K562 (cell line): ENCODE measurements around the gene HHLA2. TPM values are rescaled to one million over a fixed set of nuclear protein-coding genes. Genes with fewer than 3 reads are reported as not detected.

ENCODE experiments used
- ATAC-seq: fragments of 200-7000 bp; cut with Tn5 transposase; 3 replicates; pipeline ENCODE4 v1.9.1; 2020; ENCODE audit warnings: moderate library complexity
- Bru-seq: library from RNA; stranded (reverse); fragments of 400-500 nt; gene quantifications from one replicate; lab custom pipeline; 2021; lab: Mats Ljungman, UMichigan
- BruChase-seq, 2 experiments: library from RNA; stranded (reverse); fragments of 400-500 nt; gene quantifications; one replicate each; lab custom pipeline; 2021; lab: Mats Ljungman, UMichigan
- BruUV-seq: library from RNA; stranded (reverse); fragments of 400-500 nt; replicated peaks from 2 replicates; lab custom pipeline; 2021; lab: Mats Ljungman, UMichigan
- CTCF ChIA-PET: fragments of 300-600 bp; formaldehyde crosslinking; extraction: SDS; loops from one replicate; lab custom pipeline; 2021; ENCODE audit warnings: low intra/inter-chr PET ratio; lab: Yijun Ruan, JAX
- POLR2A ChIA-PET: fragments of 300-600, 350-650 bp; sonication (Branson Sonifier 250); formaldehyde crosslinking; extraction: SDS; loops from one replicate; lab custom pipeline; 2021; ENCODE audit warnings: antibody characterized with exemption, inconsistent platforms; lab: Yijun Ruan, JAX
- DNase-seq, 4 experiments: peaks; one replicate each; pipeline versions ENCODE4 v3.0.0 to v3.0.0-alpha.2; 2011 to 2018; ENCODE audit warnings: low spot score in 3 of 4, mixed read lengths in 3 of 4; ENCODE audit errors: extremely low read depth in 1 of 4
- FAIRE-seq: peaks from 2 replicates; lab custom pipeline; 2011; peaks lifted over from hg19 to GRCh38; lab: Jason Lieb, UNC
- H2AFZ ChIP-seq: 2 replicates; pipeline ENCODE4 v1.6.0; 2011; ENCODE audit warnings: low read depth, low read length, control low read depth, inconsistent platforms
- H3K27ac ChIP-seq: fragments of 200-600 bp; 3 replicates; pipeline ENCODE4 v1.8.0; 2011; ENCODE audit warnings: low read depth, mild to moderate bottlenecking, control low read depth, inconsistent platforms, low read length, moderate library complexity, mixed read lengths; ENCODE audit errors: extremely low read depth
- H3K27me3 ChIP-seq, 2 experiments: fragments of 300-600 bp in 1 of 2; 2 replicates in 1 of 2; 3 replicates in 1 of 2; pipeline versions ENCODE4 v1.6.0 to v1.8.0; 2011; ENCODE audit warnings: inconsistent platforms in 2 of 2, low read length in 2 of 2, mild to moderate bottlenecking in 1 of 2, mixed read lengths in 1 of 2, moderate library complexity in 1 of 2; ENCODE audit not compliant: control insufficient read depth in 2 of 2, insufficient read depth in 2 of 2
- H3K36me3 ChIP-seq: fragments of 300-600 bp; 3 replicates; pipeline ENCODE4 v1.8.0; 2011; ENCODE audit warnings: mild to moderate bottlenecking, low read length, inconsistent platforms; ENCODE audit not compliant: control insufficient read depth, insufficient read depth
- H3K4me1 ChIP-seq, 2 experiments: fragments of 200-600 bp in 1 of 2; replicated peaks in 1 of 2; 2 replicates in 1 of 2; 3 replicates in 1 of 2; pipeline versions ENCODE4 v1.5.1 to v1.8.0; 2011; ENCODE audit warnings: inconsistent platforms in 2 of 2, low read length in 2 of 2, mild to moderate bottlenecking in 1 of 2, mixed read lengths in 1 of 2, moderate library complexity in 1 of 2; ENCODE audit not compliant: control insufficient read depth in 2 of 2, insufficient read depth in 2 of 2
- H3K4me2 ChIP-seq: 2 replicates; pipeline ENCODE4 v1.6.1; 2011; ENCODE audit warnings: low read length, control low read depth, inconsistent platforms, mixed read lengths; ENCODE audit not compliant: insufficient read depth
- H3K4me3 ChIP-seq: fragments of 200-600 bp; sonication (generic), shearing (Covaris generic); 2 replicates; pipeline ENCODE4 v1.5.1; 2016; ENCODE audit warnings: control low read depth, inconsistent platforms
- H3K79me2 ChIP-seq: fragments of 200-600 bp; 3 replicates; pipeline ENCODE4 v1.8.0; 2011; ENCODE audit warnings: low read length, inconsistent platforms; ENCODE audit not compliant: control insufficient read depth, insufficient read depth
- H3K9ac ChIP-seq, 2 experiments: 2 replicates each; pipeline versions ENCODE4 v1.6.0 to v1.6.1; 2011; ENCODE audit warnings: low read depth in 2 of 2, low read length in 2 of 2, control low read depth in 1 of 2, inconsistent platforms in 1 of 2, mild to moderate bottlenecking in 1 of 2, mixed read lengths in 1 of 2; ENCODE audit not compliant: insufficient read depth in 1 of 2
- H3K9me1 ChIP-seq: one replicate; pipeline ENCODE4 v1.6.0; 2011; ENCODE audit warnings: inconsistent platforms, mild to moderate bottlenecking, low read length, moderate library complexity; ENCODE audit not compliant: control insufficient read depth, insufficient read depth
- H3K9me3 ChIP-seq: replicated peaks from 2 replicates; pipeline ENCODE4 v1.5.1; 2011; ENCODE audit warnings: low read depth, low read length, inconsistent platforms; ENCODE audit not compliant: control insufficient read depth, insufficient read depth
- H4K20me1 ChIP-seq: replicated peaks from 2 replicates; pipeline ENCODE4 v1.6.1; 2011; ENCODE audit warnings: low read length, inconsistent platforms, mixed read lengths; ENCODE audit not compliant: control insufficient read depth, insufficient read depth
- FOXJ3 ChIP-seq: sonication (generic); formaldehyde crosslinking; IDR thresholded peaks from 2 replicates; pipeline ENCODE4 v1.4.0; 2020; ENCODE audit warnings: mild to moderate bottlenecking, missing genetic modification reagents
- HDAC1 ChIP-seq, 2 experiments: fragments of 450-650 bp; IDR thresholded peaks; 2 replicates each; pipeline ENCODE4 v1.6.1; 2016 to 2017; ENCODE audit warnings: inconsistent platforms in 1 of 2, mild to moderate bottlenecking in 1 of 2, moderate library complexity in 1 of 2
- HSF4 ChIP-seq: fragments of 250-450 bp; sonication (Bioruptor Pico); IDR thresholded peaks from 2 replicates; pipeline ENCODE4 v2.1.2; 2022; ENCODE audit warnings: mild to moderate bottlenecking, moderate library complexity, borderline replicate concordance
- RBM14 ChIP-seq: fragments of 200-400 bp; formaldehyde crosslinking; IDR thresholded peaks from 2 replicates; pipeline ENCODE4 v1.6.1; 2018; ENCODE audit warnings: low read depth, mild to moderate bottlenecking, low read length, moderate library complexity, borderline replicate concordance; ENCODE audit not compliant: insufficient read depth
- ZNF644 ChIP-seq: fragments of 200-800 bp; sonication (Bioruptor generic); IDR thresholded peaks from 2 replicates; pipeline ENCODE4 v1.6.1; 2016; ENCODE audit warnings: low read depth, missing genetic modification characterization, missing compliant biosample characterization
- WGBS: fragments of 100-300 bp; shearing (Covaris generic); methylation state at CpG from one replicate; pipeline ENCODE4 v1.1.6; 2016; ENCODE audit warnings: low coverage, mixed read lengths; ENCODE audit not compliant: insufficient coverage; ENCODE audit errors: missing lambda C conversion rate; 5-methylcytosine and 5-hydroxymethylcytosine counted together
- in situ Hi-C: fragments of 300-500 bp; cut with MboI; formaldehyde crosslinking; loops from 4 replicates; pipeline ENCODE4 v1.15.0; 2018; ENCODE audit warnings: inconsistent platforms, mixed read lengths
- intact Hi-C: fragments of 100-400 bp; cut with micrococcal nuclease; formaldehyde crosslinking; loops from 2 replicates; pipeline ENCODE4 v1.14.2; 2022
- long read RNA-seq, 3 experiments: library from polyadenylated mRNA in 2 of 3; library from RNA in 1 of 3; unstranded in 2 of 3; stranded (forward) in 1 of 3; transcript quantifications; one replicate each; pipeline ENCODE4 v2.0.0, GENCODE V29; 2019 to 2022
- polyA minus RNA-seq, 3 experiments: library from RNA; depleted of rRNA, polyadenylated mRNA; stranded (reverse); fragments of >200 nt; gene quantifications; 2 replicates each; pipeline ENCODE4 v1.2.3, GENCODE V29; 2011
- polyA plus RNA-seq, 8 experiments: library from polyadenylated mRNA; depleted of rRNA in 4 of 8; stranded (reverse) in 5 of 8; unstranded in 3 of 8; fragments of >200 nt; fragmentation: Nextera tagmentation in 2 of 8; fragmentation: Illumina TruSeq in 1 of 8; extraction: Ambion mirVana in 2 of 8; extraction: Trizol in 1 of 8; gene quantifications; 2 replicates each; pipeline versions ENCODE4 v1.2.1 to v1.2.3, GENCODE V29; 2011 to 2014; ENCODE audit warnings: inconsistent platforms in 1 of 8, missing spikeins in 1 of 8
- total RNA-seq, 7 experiments: library from RNA; depleted of rRNA in 6 of 7; stranded (reverse); fragments of >200 nt in 6 of 7; fragmentation: Illumina TruSeq in 2 of 7; extraction: Trizol in 2 of 7; gene quantifications; 2 replicates each; pipeline versions ENCODE4 v1.2.1 to v1.2.3, GENCODE V29; 2011 to 2021; ENCODE audit warnings: low replicate concordance in 1 of 7
- TF ChIP-seq, protein P1 (sequence below): sonication (generic); formaldehyde crosslinking; IDR thresholded peaks from 2 replicates; pipeline ENCODE4 v1.8.1; 2023; ENCODE audit warnings: missing genetic modification reagents, mild to moderate bottlenecking, borderline replicate concordance

HHLA2 gene, protein sequence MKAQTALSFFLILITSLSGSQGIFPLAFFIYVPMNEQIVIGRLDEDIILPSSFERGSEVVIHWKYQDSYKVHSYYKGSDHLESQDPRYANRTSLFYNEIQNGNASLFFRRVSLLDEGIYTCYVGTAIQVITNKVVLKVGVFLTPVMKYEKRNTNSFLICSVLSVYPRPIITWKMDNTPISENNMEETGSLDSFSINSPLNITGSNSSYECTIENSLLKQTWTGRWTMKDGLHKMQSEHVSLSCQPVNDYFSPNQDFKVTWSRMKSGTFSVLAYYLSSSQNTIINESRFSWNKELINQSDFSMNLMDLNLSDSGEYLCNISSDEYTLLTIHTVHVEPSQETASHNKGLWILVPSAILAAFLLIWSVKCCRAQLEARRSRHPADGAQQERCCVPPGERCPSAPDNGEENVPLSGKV
- total RNA-seq (2011; cell fraction: chromatin; rRNA removed; ENCODE audit: low replicate concordance): not detected in 2 replicates
- total RNA-seq (2011; cell fraction: nucleolus; rRNA removed): not detected in 2 replicates
- not detected in 2 replicates for total RNA-seq (2011; cell fraction: nucleoplasm; rRNA removed)
- total RNA-seq (2014; rRNA removed) (not detected in 2 replicates), total RNA-seq (2014; rRNA removed; fragmentation: Illumina TruSeq; extraction: Trizol) (not detected in 2 replicates), total RNA-seq (2015; rRNA removed; fragmentation: Illumina TruSeq; extraction: Trizol) (not detected in 2 replicates), total RNA-seq (2021) (not detected in 2 replicates), polyA plus RNA-seq (2011; rRNA removed) (not detected in 2 replicates), polyA plus RNA-seq (2014; fragmentation: Illumina TruSeq; extraction: Trizol) (0.04 TPM in 1 of 2 replicates, not detected in the other), polyA plus RNA-seq (2014; fragmentation: Nextera tagmentation; extraction: Ambion mirVana) (under 1 TPM in 1 of 2 experiments, not detected in 1; 0.04 TPM), polyA plus RNA-seq (2014; rRNA removed) (not detected in 2 replicates), polyA minus RNA-seq (2011; rRNA and poly(A)+ RNA removed) (not detected in 2 replicates), Bru-seq, nascent RNA (percentile 3 among the genes with signal in this experiment), BruChase-seq, experiment 1, labeled RNA remaining after a 2-hour chase (percentile 5 among the genes with signal in this experiment), BruChase-seq, experiment 2, labeled RNA remaining after a 6-hour chase (percentile 6 among the genes with signal in this experiment)
- polyA plus RNA-seq (2011; cell fraction: cytosol; rRNA removed): not detected in 2 replicates
- polyA plus RNA-seq (2011; cell fraction: nucleus; rRNA removed): not detected in 2 replicates
- polyA plus RNA-seq (2012): 0.08 and 0.10 TPM in 2 replicates
- polyA minus RNA-seq (2011; cell fraction: cytosol; rRNA and poly(A)+ RNA removed): not detected in 2 replicates
- polyA minus RNA-seq (2011; cell fraction: nucleus; rRNA and poly(A)+ RNA removed): not detected in 2 replicates
- long read RNA-seq, experiment 1, partial matches to known transcripts: 1 of 1 reads
- long read RNA-seq, experiment 1, other reads (novel, unspliced or antisense): 0 of 1 reads
- long read RNA-seq, experiment 2: 0 reads
- long read RNA-seq, experiment 3: 0 reads

DNA sequence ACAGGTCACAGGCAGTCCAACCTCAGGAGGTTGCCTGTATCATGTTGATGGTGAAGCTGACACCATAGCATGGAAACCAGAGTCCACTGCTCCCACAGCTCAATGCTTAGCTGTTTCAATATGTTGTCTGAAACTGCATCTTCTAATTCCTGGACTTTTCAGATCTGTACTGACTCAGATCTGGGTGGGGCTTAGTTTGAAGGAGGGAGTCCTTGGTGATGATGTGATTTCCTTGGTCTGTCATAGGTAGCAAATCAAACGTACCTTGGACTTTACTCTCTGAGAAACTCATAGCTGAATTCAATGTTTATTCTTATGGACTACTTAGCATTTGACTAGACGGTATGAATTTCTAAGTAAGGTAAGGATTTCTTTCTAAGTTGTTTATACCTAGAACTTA is at the start of gene HHLA2:
Gene HHLA2, plus strand, starts transcription at position 310 of the 400 bp plus-strand sequence. CDS start 55,266 bp downstream, outside the sequence.
- FAIRE-seq (no peak), DNase-seq (no peak), ATAC-seq (no peak)
- BruUV-seq: no TSS peak
- Histone ChIP-seq H3K9me3 (no peaks in the 10 kb centered on the region), H3K4me2 (no peak within 1 kb of the TSS), H3K27me3 (no peaks in the 10 kb centered on the region; a peak in 1 of 5 replicates), H4K20me1 (no peaks in the 10 kb centered on the region), H3K79me2 (no peaks in the 10 kb centered on the region), H2AFZ (no peak within 1 kb of the TSS), H3K9me1 (no peaks in the 10 kb centered on the region), H3K4me3 (no peak within 1 kb of the TSS), H3K27ac (no peak within 1 kb of the TSS), H3K36me3 (no peaks in the 10 kb centered on the region), H3K4me1 (no peaks in the 10 kb centered on the region), H3K9ac (no peak within 1 kb of the TSS)
- CTCF ChIA-PET: no interaction called here
- intact Hi-C loops (no loop called here), in situ Hi-C loops (no loop called here)
- 0% methylated on average over 2 of the region's 2 CpGs for WGBS
- POLR2A ChIA-PET: no interaction called here
- TF ChIP-seq, protein P1, sequence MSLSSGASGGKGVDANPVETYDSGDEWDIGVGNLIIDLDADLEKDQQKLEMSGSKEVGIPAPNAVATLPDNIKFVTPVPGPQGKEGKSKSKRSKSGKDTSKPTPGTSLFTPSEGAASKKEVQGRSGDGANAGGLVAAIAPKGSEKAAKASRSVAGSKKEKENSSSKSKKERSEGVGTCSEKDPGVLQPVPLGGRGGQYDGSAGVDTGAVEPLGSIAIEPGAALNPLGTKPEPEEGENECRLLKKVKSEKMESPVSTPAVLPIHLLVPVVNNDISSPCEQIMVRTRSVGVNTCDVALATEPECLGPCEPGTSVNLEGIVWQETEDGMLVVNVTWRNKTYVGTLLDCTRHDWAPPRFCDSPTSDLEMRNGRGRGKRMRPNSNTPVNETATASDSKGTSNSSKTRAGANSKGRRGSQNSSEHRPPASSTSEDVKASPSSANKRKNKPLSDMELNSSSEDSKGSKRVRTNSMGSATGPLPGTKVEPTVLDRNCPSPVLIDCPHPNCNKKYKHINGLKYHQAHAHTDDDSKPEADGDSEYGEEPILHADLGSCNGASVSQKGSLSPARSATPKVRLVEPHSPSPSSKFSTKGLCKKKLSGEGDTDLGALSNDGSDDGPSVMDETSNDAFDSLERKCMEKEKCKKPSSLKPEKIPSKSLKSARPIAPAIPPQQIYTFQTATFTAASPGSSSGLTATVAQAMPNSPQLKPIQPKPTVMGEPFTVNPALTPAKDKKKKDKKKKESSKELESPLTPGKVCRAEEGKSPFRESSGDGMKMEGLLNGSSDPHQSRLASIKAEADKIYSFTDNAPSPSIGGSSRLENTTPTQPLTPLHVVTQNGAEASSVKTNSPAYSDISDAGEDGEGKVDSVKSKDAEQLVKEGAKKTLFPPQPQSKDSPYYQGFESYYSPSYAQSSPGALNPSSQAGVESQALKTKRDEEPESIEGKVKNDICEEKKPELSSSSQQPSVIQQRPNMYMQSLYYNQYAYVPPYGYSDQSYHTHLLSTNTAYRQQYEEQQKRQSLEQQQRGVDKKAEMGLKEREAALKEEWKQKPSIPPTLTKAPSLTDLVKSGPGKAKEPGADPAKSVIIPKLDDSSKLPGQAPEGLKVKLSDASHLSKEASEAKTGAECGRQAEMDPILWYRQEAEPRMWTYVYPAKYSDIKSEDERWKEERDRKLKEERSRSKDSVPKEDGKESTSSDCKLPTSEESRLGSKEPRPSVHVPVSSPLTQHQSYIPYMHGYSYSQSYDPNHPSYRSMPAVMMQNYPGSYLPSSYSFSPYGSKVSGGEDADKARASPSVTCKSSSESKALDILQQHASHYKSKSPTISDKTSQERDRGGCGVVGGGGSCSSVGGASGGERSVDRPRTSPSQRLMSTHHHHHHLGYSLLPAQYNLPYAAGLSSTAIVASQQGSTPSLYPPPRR (CRISPR knock-in tag): no peak
- no peak for TF ChIP-seq RBM14
- TF ChIP-seq HSF4 (CRISPR knock-in tag): no peak
- no peak for TF ChIP-seq HDAC1 (IDR thresholded peaks at IDR 0.05)
- TF ChIP-seq ZNF644: no peak
- no peak for TF ChIP-seq FOXJ3
